ENCODE measurements around the gene CADM3. TPM values are rescaled to one million over a fixed set of nuclear protein-coding genes. Genes with fewer than 3 reads are reported as not detected.

Gene CADM3
- total and polyA plus RNA-seq, 9 of the 15 experiments (the other 6 are each of a cell fraction or from before 2014, with no cell fraction given), result 0.04 TPM; not detected in 8

DNA sequence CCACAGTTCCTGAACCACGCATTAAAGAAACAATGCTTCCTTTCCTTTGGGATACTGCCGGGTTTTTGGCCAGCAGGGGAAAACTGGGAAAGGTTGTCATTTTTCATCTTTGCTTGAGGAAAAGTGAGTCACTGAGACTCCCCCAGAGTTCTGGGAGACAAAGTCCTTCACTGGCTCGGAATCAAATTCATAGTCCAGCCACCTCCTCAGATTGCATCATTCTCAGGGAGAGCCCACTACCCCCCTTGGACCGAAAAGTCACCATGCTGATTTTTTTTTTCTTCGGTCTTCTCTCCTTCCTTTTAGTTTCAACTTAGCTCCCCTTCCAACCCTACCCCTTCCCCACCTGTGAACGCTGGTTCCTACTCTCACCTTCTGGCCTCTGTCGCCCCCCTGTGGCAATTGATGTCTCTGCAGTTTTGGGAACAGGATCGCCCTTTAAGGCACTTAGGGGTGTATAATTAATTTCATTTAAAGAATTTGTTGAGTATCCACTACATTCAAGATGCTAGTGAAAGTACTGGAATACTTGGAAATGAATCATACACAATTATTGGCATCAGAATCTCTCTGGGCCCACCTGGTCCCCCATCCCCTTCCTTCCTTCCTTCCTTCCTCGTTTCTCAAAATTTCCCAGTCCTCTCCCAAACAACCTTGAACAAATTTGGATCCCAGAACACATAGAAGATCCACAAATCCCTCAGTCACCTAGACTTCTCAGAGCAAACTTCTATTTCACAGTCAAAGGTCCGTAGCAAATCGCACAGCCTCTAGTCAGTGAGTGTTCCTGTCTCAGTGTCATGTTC, 40.1 kb downstream of the CADM3 start:
- POLR2A ChIA-PET, result interaction anchor here (0.7 kb wide), 1 partner anchor 106 kb away, joined by 3 read pairs; no protein-coding TSS in a partner anchor
- CTCF ChIA-PET (ENCODE audit: low intra/inter-chr PET ratio), result interaction anchor here (0.6 to 6.1 kb wide), 5 partner anchors 34 to 795 kb away, joined by 3 to 90 read pairs (median 5); no protein-coding TSS in a partner anchor
- no peak overlapping the region for H3K27ac ChIP-seq (ENCODE audit: extremely low read depth, low read depth, low read length)
- H3K27me3 ChIP-seq (ENCODE audit: control insufficient read depth in 2 of 2, insufficient read depth in 2 of 2, low read length in 2 of 2), result peaks cover under 1 to 5% of the 10 kb centered on the region in 2 experiments; a peak in 2 of 5 replicates
- no peaks in the 10 kb centered on the region; a peak in 1 of 5 replicates for H3K4me1 ChIP-seq (replicated peaks in 1 of 2; ENCODE audit: control insufficient read depth in 2 of 2, insufficient read depth in 2 of 2, low read length in 2 of 2)
- intact Hi-C loops (cut with micrococcal nuclease), result loop anchor here (1.0 to 10.0 kb wide), 3 partner anchors 50 to 583 kb away; no protein-coding TSS in a partner anchor
- no peak overlapping the region for H3K9ac ChIP-seq (ENCODE audit: insufficient read depth in 1 of 2, low read depth in 2 of 2, low read length in 2 of 2)
- H3K9me3 ChIP-seq (replicated peaks; ENCODE audit: control insufficient read depth, insufficient read depth, low read depth, low read length), result no peaks in the 10 kb centered on the region
- no peak overlapping the region for H3K4me3 ChIP-seq
- DNase-seq (ENCODE audit: extremely low read depth in 1 of 4, low spot score in 3 of 4) (peak; percentile 49 to 68 (median 64)), FAIRE-seq (peak; percentile 89), ATAC-seq (peak; percentile 80)
- WGBS (ENCODE audit: insufficient coverage, low coverage, missing lambda C conversion rate), result 2% methylated on average over 11 of the region's 11 CpGs
- H3K36me3 ChIP-seq (ENCODE audit: control insufficient read depth, insufficient read depth, low read length), result no peaks in the 10 kb centered on the region
- H3K9me1 ChIP-seq (ENCODE audit: control insufficient read depth, insufficient read depth, low read length), result no peaks in the 10 kb centered on the region
- H3K79me2 ChIP-seq (ENCODE audit: control insufficient read depth, insufficient read depth, low read length), result no peaks in the 10 kb centered on the region
- H4K20me1 ChIP-seq (replicated peaks; ENCODE audit: control insufficient read depth, insufficient read depth, low read length), result no peaks in the 10 kb centered on the region
- 0 out of 2 replicates have a peak overlapping the region, but pooled peaks have one; percentile 1 for H2AFZ ChIP-seq (ENCODE audit: low read depth, low read length)
- no TSS peak for BruUV-seq (replicated peaks)
- H3K4me2 ChIP-seq (ENCODE audit: insufficient read depth, low read length), result no peak overlapping the region
- in situ Hi-C loops (cut with MboI), result loop anchor here (5.0 to 10.0 kb wide), 2 partner anchors 49 to 77 kb away; no protein-coding TSS in a partner anchor
- TF ChIP-seq ZNF12 (CRISPR knock-in tag; IDR thresholded peaks at IDR 0.05) (no peak), THRAP3 (IDR thresholded peaks at IDR 0.05; ENCODE audit: borderline replicate concordance) (no peak), KLF16 (IDR thresholded peaks at IDR 0.05) (no peak), ZNF76 (CRISPR knock-in tag; IDR thresholded peaks at IDR 0.05; ENCODE audit: borderline replicate concordance) (no peak), HDAC8 (tag; IDR thresholded peaks at IDR 0.05) (no peak), GATAD2B (IDR thresholded peaks at IDR 0.05; ENCODE audit: borderline replicate concordance) (no peak), ZNF639 (CRISPR knock-in tag; conservative IDR thresholded peaks at IDR 0.05 in 1 of 2, IDR thresholded peaks at IDR 0.05 in 1 of 2) (no peak), ZNF830 (CRISPR knock-in tag; IDR thresholded peaks at IDR 0.05) (no peak), HMG20A (CRISPR knock-in tag; conservative IDR thresholded peaks at IDR 0.05) (no peak), ZNF561 (CRISPR knock-in tag; conservative IDR thresholded peaks at IDR 0.05) (no peak), WHSC1 (IDR thresholded peaks at IDR 0.05; ENCODE audit: low read length) (no peak)
- TF ChIP-seq, protein P1, sequence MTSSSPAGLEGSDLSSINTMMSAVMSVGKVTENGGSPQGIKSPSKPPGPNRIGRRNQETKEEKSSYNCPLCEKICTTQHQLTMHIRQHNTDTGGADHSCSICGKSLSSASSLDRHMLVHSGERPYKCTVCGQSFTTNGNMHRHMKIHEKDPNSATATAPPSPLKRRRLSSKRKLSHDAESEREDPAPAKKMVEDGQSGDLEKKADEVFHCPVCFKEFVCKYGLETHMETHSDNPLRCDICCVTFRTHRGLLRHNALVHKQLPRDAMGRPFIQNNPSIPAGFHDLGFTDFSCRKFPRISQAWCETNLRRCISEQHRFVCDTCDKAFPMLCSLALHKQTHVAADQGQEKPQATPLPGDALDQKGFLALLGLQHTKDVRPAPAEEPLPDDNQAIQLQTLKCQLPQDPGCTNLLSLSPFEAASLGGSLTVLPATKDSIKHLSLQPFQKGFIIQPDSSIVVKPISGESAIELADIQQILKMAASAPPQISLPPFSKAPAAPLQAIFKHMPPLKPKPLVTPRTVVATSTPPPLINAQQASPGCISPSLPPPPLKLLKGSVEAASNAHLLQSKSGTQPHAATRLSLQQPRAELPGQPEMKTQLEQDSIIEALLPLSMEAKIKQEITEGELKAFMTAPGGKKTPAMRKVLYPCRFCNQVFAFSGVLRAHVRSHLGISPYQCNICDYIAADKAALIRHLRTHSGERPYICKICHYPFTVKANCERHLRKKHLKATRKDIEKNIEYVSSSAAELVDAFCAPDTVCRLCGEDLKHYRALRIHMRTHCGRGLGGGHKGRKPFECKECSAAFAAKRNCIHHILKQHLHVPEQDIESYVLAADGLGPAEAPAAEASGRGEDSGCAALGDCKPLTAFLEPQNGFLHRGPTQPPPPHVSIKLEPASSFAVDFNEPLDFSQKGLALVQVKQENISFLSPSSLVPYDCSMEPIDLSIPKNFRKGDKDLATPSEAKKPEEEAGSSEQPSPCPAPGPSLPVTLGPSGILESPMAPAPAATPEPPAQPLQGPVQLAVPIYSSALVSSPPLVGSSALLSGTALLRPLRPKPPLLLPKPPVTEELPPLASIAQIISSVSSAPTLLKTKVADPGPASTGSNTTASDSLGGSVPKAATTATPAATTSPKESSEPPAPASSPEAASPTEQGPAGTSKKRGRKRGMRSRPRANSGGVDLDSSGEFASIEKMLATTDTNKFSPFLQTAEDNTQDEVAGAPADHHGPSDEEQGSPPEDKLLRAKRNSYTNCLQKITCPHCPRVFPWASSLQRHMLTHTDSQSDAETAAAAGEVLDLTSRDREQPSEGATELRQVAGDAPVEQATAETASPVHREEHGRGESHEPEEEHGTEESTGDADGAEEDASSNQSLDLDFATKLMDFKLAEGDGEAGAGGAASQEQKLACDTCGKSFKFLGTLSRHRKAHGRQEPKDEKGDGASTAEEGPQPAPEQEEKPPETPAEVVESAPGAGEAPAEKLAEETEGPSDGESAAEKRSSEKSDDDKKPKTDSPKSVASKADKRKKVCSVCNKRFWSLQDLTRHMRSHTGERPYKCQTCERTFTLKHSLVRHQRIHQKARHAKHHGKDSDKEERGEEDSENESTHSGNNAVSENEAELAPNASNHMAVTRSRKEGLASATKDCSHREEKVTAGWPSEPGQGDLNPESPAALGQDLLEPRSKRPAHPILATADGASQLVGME (CRISPR knock-in tag; IDR thresholded peaks at IDR 0.05), result no peak
- TF ChIP-seq, protein P2, sequence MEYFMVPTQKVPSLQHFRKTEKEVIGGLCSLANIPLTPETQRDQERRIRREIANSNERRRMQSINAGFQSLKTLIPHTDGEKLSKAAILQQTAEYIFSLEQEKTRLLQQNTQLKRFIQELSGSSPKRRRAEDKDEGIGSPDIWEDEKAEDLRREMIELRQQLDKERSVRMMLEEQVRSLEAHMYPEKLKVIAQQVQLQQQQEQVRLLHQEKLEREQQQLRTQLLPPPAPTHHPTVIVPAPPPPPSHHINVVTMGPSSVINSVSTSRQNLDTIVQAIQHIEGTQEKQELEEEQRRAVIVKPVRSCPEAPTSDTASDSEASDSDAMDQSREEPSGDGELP (CRISPR knock-in tag; IDR thresholded peaks at IDR 0.05; ENCODE audit: borderline replicate concordance), result no peak
